GM23248 (cell line): Measurements from ENCODE around the gene PHC2.

Experiments used
- EZH2 ChIP-seq: fragments of 200-600 bp; sonication (generic); IDR thresholded peaks from 2 replicates; pipeline ENCODE4 v1.6.1; 2018; ENCODE audit warnings: antibody characterized with exemption, mild to moderate bottlenecking; ENCODE audit not compliant: insufficient read depth, poor library complexity, severe bottlenecking
- EZH2phosphoT487 ChIP-seq: fragments of 200-600 bp; sonication (generic); IDR thresholded peaks from 2 replicates; pipeline ENCODE4 v1.6.1; 2018; ENCODE audit warnings: antibody characterized with exemption, moderate library complexity, mild to moderate bottlenecking, low read depth; ENCODE audit not compliant: insufficient read depth

GRCh38 chr1:33396188-33397124 lies 34.4 kb downstream of the PHC2 start:
- no peak for TF ChIP-seq EZH2phosphoT487
- no peak for TF ChIP-seq EZH2
